Esophagus muscularis mucosa (tissue), 4 donors: Measurements from ENCODE around the gene FBXW12.

Source experiments
- EP300 ChIP-seq: sonication (generic); formaldehyde crosslinking; IDR thresholded peaks from one replicate; pipeline ENCODE4 v1.6.1; 2017; ENCODE audit warnings: antibody characterized with exemption
- POLR2A ChIP-seq: fragments of 450-650 bp; IDR thresholded peaks from one replicate; pipeline ENCODE4 v1.6.1; 2017; ENCODE audit warnings: antibody characterized with exemption, moderate library complexity, mild to moderate bottlenecking, low read depth
- POLR2AphosphoS5 ChIP-seq, 2 donors: sonication (generic); formaldehyde crosslinking; IDR thresholded peaks; one replicate each; pipeline ENCODE4 v1.6.1; 2017; ENCODE audit warnings: antibody characterized with exemption in 2 of 2
- TF ChIP-seq, protein P1 (sequence below), 3 experiments: fragments of 200-600 bp in 2 of 3; fragments of 450-650 bp in 1 of 3; sonication (generic) in 2 of 3; IDR thresholded peaks; one replicate each; pipeline ENCODE4 v1.5.1; 2017 to 2019; ENCODE audit warnings: antibody characterized with exemption in 3 of 3, mild to moderate bottlenecking in 2 of 3, moderate library complexity in 1 of 3

DNA sequence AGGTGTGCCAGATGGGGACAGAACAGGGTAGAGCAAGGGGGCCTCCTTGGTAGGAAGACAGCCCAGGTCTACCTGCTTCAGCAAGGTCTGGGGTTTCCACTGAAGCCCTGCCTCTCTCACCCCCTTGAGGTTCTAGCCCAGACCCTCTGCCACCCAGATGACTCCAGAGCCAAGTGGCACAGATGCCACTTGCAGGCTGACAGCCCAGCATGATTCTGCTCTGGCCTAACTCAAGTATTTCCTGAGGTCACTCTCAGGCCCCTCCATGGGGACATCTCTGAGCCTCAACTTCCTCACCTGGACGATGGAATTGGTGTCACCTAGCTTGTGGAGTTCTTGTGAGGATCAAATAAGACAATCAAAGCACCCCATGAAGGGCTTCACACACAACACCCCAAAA is 34.0 kb downstream of the FBXW12 start:
- TF ChIP-seq, protein P1, sequence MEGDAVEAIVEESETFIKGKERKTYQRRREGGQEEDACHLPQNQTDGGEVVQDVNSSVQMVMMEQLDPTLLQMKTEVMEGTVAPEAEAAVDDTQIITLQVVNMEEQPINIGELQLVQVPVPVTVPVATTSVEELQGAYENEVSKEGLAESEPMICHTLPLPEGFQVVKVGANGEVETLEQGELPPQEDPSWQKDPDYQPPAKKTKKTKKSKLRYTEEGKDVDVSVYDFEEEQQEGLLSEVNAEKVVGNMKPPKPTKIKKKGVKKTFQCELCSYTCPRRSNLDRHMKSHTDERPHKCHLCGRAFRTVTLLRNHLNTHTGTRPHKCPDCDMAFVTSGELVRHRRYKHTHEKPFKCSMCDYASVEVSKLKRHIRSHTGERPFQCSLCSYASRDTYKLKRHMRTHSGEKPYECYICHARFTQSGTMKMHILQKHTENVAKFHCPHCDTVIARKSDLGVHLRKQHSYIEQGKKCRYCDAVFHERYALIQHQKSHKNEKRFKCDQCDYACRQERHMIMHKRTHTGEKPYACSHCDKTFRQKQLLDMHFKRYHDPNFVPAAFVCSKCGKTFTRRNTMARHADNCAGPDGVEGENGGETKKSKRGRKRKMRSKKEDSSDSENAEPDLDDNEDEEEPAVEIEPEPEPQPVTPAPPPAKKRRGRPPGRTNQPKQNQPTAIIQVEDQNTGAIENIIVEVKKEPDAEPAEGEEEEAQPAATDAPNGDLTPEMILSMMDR (IDR thresholded peaks at IDR 0.05): no peak
- no peak for TF ChIP-seq POLR2A
- TF ChIP-seq POLR2AphosphoS5 (IDR thresholded peaks at IDR 0.05): no peak
- TF ChIP-seq EP300: no peak
